ENCODE data around the gene CRADD. TPM values are rescaled to one million over a fixed set of nuclear protein-coding genes. Genes with fewer than 3 reads are reported as not detected.

The CRADD gene
- total and polyA plus RNA-seq, 2 donors (not counting 3 experiments of a cell fraction or from before 2014, with no cell fraction given): 11.7 to 14.5 TPM

- BruUV-seq (replicated peaks): no TSS peak
- Histone ChIP-seq H3K79me2 (ENCODE audit: control insufficient read depth, insufficient read depth, low read length) (no peaks in the 10 kb centered on the region), H4K20me1 (replicated peaks; ENCODE audit: control insufficient read depth, extremely low read depth, insufficient read depth, low read length) (no peaks in the 10 kb centered on the region), H3K36me3 (ENCODE audit: control insufficient read depth in 2 of 2, extremely low read depth in 1 of 2, insufficient read depth in 2 of 2, low read length in 2 of 2) (no peaks in the 10 kb centered on the region), H3K4me1 (ENCODE audit: control insufficient read depth, extremely low read depth, insufficient read depth, low read length) (peaks cover 16% of the 10 kb centered on the region), H3K9me1 (replicated peaks; ENCODE audit: control insufficient read depth, extremely low read depth, insufficient read depth, low read length) (no peaks in the 10 kb centered on the region), H2AFZ (ENCODE audit: low read depth, low read length) (no peak overlapping the region), H3K9me3 (replicated peaks; ENCODE audit: control insufficient read depth, insufficient read depth, low read length) (no peaks in the 10 kb centered on the region), H3K27ac (ENCODE audit: insufficient read depth, low read depth, low read length) (no peak overlapping the region), H3K9ac (replicated peaks; ENCODE audit: extremely low read depth, insufficient read depth, low read length) (no peak overlapping the region), H3K4me3 (replicated peaks in 1 of 3; ENCODE audit: insufficient read depth in 1 of 3, low read depth in 1 of 3, low read length in 3 of 3) (no peak overlapping the region), H3K27me3 (ENCODE audit: control insufficient read depth in 2 of 2, insufficient read depth in 2 of 2, low read length in 2 of 2) (no peaks in the 10 kb centered on the region), H3K4me2 (ENCODE audit: insufficient read depth, low read length) (no peak overlapping the region)
- POLR2A ChIA-PET: no interaction called here
- TF ChIP-seq FOS (IDR thresholded peaks at IDR 0.05; ENCODE audit: borderline replicate concordance, insufficient read depth, low read length) (no peak), MYC (IDR thresholded peaks at IDR 0.05; ENCODE audit: low read depth, low read length) (no peak), POLR2A (IDR thresholded peaks at IDR 0.05; ENCODE audit: low read depth, low read length) (no peak), GATA2 (IDR thresholded peaks at IDR 0.05; ENCODE audit: insufficient read depth, insufficient read length, low read depth, low read length) (no peak), CTCF (IDR thresholded peaks at IDR 0.05; ENCODE audit: extremely low read depth in 1 of 2, insufficient read depth in 1 of 2, low read depth in 1 of 2, low read length in 2 of 2) (no peak), POLR2AphosphoS5 (IDR thresholded peaks at IDR 0.05; ENCODE audit: insufficient read depth, low read depth, low read length) (no peak), MAX (IDR thresholded peaks at IDR 0.05; ENCODE audit: insufficient read depth, insufficient read length) (no peak), JUN (IDR thresholded peaks at IDR 0.05; ENCODE audit: borderline replicate concordance, insufficient read depth, insufficient read length, low read depth) (no peak)
- CTCF ChIA-PET: interaction anchor here (1.0 to 4.1 kb wide), 8 partner anchors 10 to 301 kb away, joined by 3 to 37 read pairs (median 4); no protein-coding TSS in a partner anchor
- FAIRE-seq: no peak
- no peak for DNase-seq (ENCODE audit: low read depth, low spot score)
- intact Hi-C loops (cut with micrococcal nuclease) (no loop called here), dilution Hi-C loops (cut with MboI; ENCODE audit: extremely low pct_ligation_motif_present, low sequenced_read_pairs) (no loop called here)
Measured at GRCh38 chr12:93803424-93803807, 126.2 kb downstream of the CRADD start.
